SK-N-SH (cell line): ENCODE measurements around the gene VASH2. TPM values are rescaled to one million over a fixed set of nuclear protein-coding genes. Genes with fewer than 3 reads are reported as not detected.

Source experiments
- CTCF ChIA-PET: fragments of 300-600, 350-600 bp; formaldehyde crosslinking; extraction: SDS; loops from one replicate; lab custom pipeline; 2021; lab: Yijun Ruan, JAX
- POLR2A ChIA-PET: fragments of 350-600 bp; sonication (Branson Sonifier 250); formaldehyde crosslinking; extraction: SDS; loops from one replicate; lab custom pipeline; 2020; ENCODE audit warnings: antibody characterized with exemption, inconsistent platforms; lab: Yijun Ruan, JAX
- DNase-seq: peaks from one replicate; pipeline ENCODE4 v3.0.0; 2012
- H2AFZ ChIP-seq: fragments of 200-600 bp; sonication (generic); 2 replicates; pipeline ENCODE4 v1.8.1; 2016; ENCODE audit warnings: antibody characterized with exemption, mild to moderate bottlenecking, low read depth
- H3F3A ChIP-seq: fragments of 200-600 bp; sonication (generic); replicated peaks from 2 replicates; pipeline ENCODE3; 2016; ENCODE audit warnings: antibody characterized with exemption, mild to moderate bottlenecking; ENCODE audit not compliant: insufficient read depth
- H3K27ac ChIP-seq, 2 experiments: fragments of 200-500 bp in 1 of 2; fragments of 200-600 bp in 1 of 2; sonication (Bioruptor generic) in 1 of 2; sonication (generic), shearing (Covaris generic) in 1 of 2; 2 replicates each; pipeline versions ENCODE4 v1.5.1 to v1.6.1; 2014 to 2016; ENCODE audit warnings: low read depth in 2 of 2, inconsistent platforms in 1 of 2, low read length in 1 of 2, mild to moderate bottlenecking in 1 of 2, mixed read lengths in 1 of 2
- H3K27me3 ChIP-seq: fragments of 200-600 bp; sonication (generic), shearing (Covaris generic); 2 replicates; pipeline ENCODE4 v1.6.1; 2016; ENCODE audit warnings: mixed run types; ENCODE audit not compliant: insufficient read depth
- H3K36me3 ChIP-seq, 2 experiments: fragments of 200-500 bp in 1 of 2; fragments of 200-600 bp in 1 of 2; sonication (Bioruptor generic) in 1 of 2; sonication (generic) in 1 of 2; replicated peaks in 1 of 2; 2 replicates each; pipeline versions ENCODE3 to v1.5.1; 2014 to 2016; ENCODE audit warnings: low read length in 1 of 2, mild to moderate bottlenecking in 1 of 2; ENCODE audit not compliant: insufficient read depth in 2 of 2, control insufficient read depth in 1 of 2
- H3K4me1 ChIP-seq, 2 experiments: fragments of 200-500 bp in 1 of 2; fragments of 200-600 bp in 1 of 2; sonication (Bioruptor generic) in 1 of 2; sonication (generic), shearing (Covaris generic) in 1 of 2; 2 replicates each; pipeline versions ENCODE4 v1.5.1 to v1.6.1; 2014 to 2016; ENCODE audit warnings: low read depth in 1 of 2, low read length in 1 of 2, mixed run types in 1 of 2; ENCODE audit not compliant: insufficient read depth in 2 of 2, control insufficient read depth in 1 of 2
- H3K4me2 ChIP-seq: fragments of 200-600 bp; sonication (generic), shearing (Covaris generic); 2 replicates; pipeline ENCODE4 v1.6.1; 2017; ENCODE audit warnings: mixed run types
- H3K4me3 ChIP-seq, 2 experiments: fragments of 200-500 bp in 1 of 2; fragments of 200-600 bp in 1 of 2; sonication (Bioruptor generic) in 1 of 2; sonication (generic), shearing (Covaris generic) in 1 of 2; 2 replicates each; pipeline versions ENCODE4 v1.5.1 to v1.8.1; 2014 to 2016; ENCODE audit warnings: low read depth in 2 of 2, inconsistent platforms in 1 of 2, low read length in 1 of 2, mild to moderate bottlenecking in 1 of 2, mixed read lengths in 1 of 2, moderate library complexity in 1 of 2
- H3K79me2 ChIP-seq: fragments of 200-600 bp; sonication (generic); 2 replicates; pipeline ENCODE4 v1.8.1; 2017; ENCODE audit warnings: mild to moderate bottlenecking; ENCODE audit not compliant: insufficient read depth
- H3K9ac ChIP-seq: fragments of 200-600 bp; sonication (generic); 2 replicates; pipeline ENCODE4 v1.6.1; 2017; ENCODE audit warnings: mixed run types
- H3K9me2 ChIP-seq: fragments of 200-600 bp; sonication (generic); 2 replicates; pipeline ENCODE4 v1.6.1; 2017; ENCODE audit warnings: mixed run types
- H3K9me3 ChIP-seq: fragments of 200-600 bp; sonication (generic); 2 replicates; pipeline ENCODE4 v1.6.1; 2017; ENCODE audit warnings: mixed run types, mild to moderate bottlenecking, moderate library complexity
- H4K20me1 ChIP-seq: fragments of 200-600 bp; sonication (generic); 2 replicates; pipeline ENCODE4 v1.6.1; 2017; ENCODE audit warnings: mild to moderate bottlenecking, mixed run types; ENCODE audit not compliant: insufficient read depth
- CHD2 ChIP-seq: fragments of 150-350 bp; IDR thresholded peaks from 2 replicates; pipeline ENCODE4 v1.6.1; 2018; ENCODE audit warnings: low read length; ENCODE audit not compliant: partially characterized antibody
- CTCF ChIP-seq: fragments of 200-600 bp; sonication (generic); IDR thresholded peaks from 2 replicates; pipeline ENCODE4 v1.6.1; 2017; ENCODE audit warnings: antibody characterized with exemption, mild to moderate bottlenecking, moderate library complexity
- EP300 ChIP-seq, 2 experiments: IDR thresholded peaks; 2 replicates each; pipeline versions ENCODE4 v1.4.0 to v1.6.1; 2012; ENCODE audit warnings: borderline replicate concordance in 1 of 2, low read depth in 1 of 2, low read length in 1 of 2
- FOXM1 ChIP-seq: IDR thresholded peaks from 2 replicates; pipeline ENCODE4 v1.4.0; 2012; ENCODE audit warnings: low read depth, mild to moderate bottlenecking
- GATA2 ChIP-seq: sonication (generic); formaldehyde crosslinking; IDR thresholded peaks from 2 replicates; pipeline ENCODE4 v1.5.0; 2020; ENCODE audit warnings: mild to moderate bottlenecking, missing genetic modification reagents
- IRF3 ChIP-seq: fragments of 150-350 bp; IDR thresholded peaks from 2 replicates; pipeline ENCODE4 v1.6.1; 2016; ENCODE audit warnings: mild to moderate bottlenecking, low read depth, low read length
- JUND ChIP-seq: IDR thresholded peaks from 2 replicates; pipeline ENCODE4 v1.4.0; 2012
- MAX ChIP-seq: IDR thresholded peaks from 2 replicates; pipeline ENCODE4 v1.4.0; 2012; ENCODE audit warnings: low read depth
- MXI1 ChIP-seq: IDR thresholded peaks from 2 replicates; pipeline ENCODE4 v1.6.1; 2012; ENCODE audit warnings: mild to moderate bottlenecking, low read depth, low read length, improper control_type of control experiment
- RAD21 ChIP-seq: IDR thresholded peaks from 2 replicates; pipeline ENCODE4 v1.6.1; 2012; ENCODE audit warnings: mild to moderate bottlenecking, low read length
- RCOR1 ChIP-seq: fragments of 150-350 bp; IDR thresholded peaks from 2 replicates; pipeline ENCODE4 v1.6.1; 2017; ENCODE audit warnings: antibody characterized with exemption, low read length
- REST ChIP-seq: IDR thresholded peaks from 2 replicates; pipeline ENCODE4 v1.6.1; 2012; ENCODE audit warnings: mild to moderate bottlenecking, low read depth, low read length, moderate library complexity
- SMC3 ChIP-seq: IDR thresholded peaks from 2 replicates; pipeline ENCODE4 v1.6.1; 2012; ENCODE audit warnings: low read depth, low read length, improper control_type of control experiment
- TAF1 ChIP-seq: IDR thresholded peaks from 2 replicates; pipeline ENCODE4 v1.6.1; 2012; ENCODE audit warnings: low read depth, mild to moderate bottlenecking, low read length, moderate library complexity, borderline replicate concordance
- USF2 ChIP-seq: fragments of 150-350 bp; IDR thresholded peaks from 2 replicates; pipeline ENCODE4 v1.6.1; 2017; ENCODE audit warnings: antibody characterized with exemption, low read length, low read depth, borderline replicate concordance
- YY1 ChIP-seq: IDR thresholded peaks from 2 replicates; pipeline ENCODE4 v1.4.0; 2012; ENCODE audit warnings: low read depth, mild to moderate bottlenecking
- WGBS: methylation state at CpG from one replicate; pipeline ENCODE4 v1.1.6; 2017; ENCODE audit warnings: low lambda C conversion rate; 5-methylcytosine and 5-hydroxymethylcytosine counted together
- polyA plus RNA-seq, 3 experiments: library from polyadenylated mRNA; depleted of rRNA; stranded (reverse); fragments of >200 nt; gene quantifications; 2 replicates each; pipeline ENCODE4 v1.2.3, GENCODE V29; 2012

VASH2 gene
- polyA plus RNA-seq, 1 of the 3 experiments (the other 2 are of a cell fraction): 0.41 TPM

GRCh38 chr1:212973426-212973825 lies 23.1 kb downstream of the VASH2 start:
- Histone ChIP-seq H4K20me1 (no peaks in the 10 kb centered on the region), H3K9ac (no peak overlapping the region), H3K4me3 (no peak overlapping the region), H3K27ac (no peak overlapping the region), H3K9me3 (no peaks in the 10 kb centered on the region), H3K27me3 (no peaks in the 10 kb centered on the region)
- ChIA-PET POLR2A (no interaction called here), CTCF (interaction anchor here (0.9 kb wide), 1 partner anchor 9 kb away, joined by 3 read pairs; no protein-coding TSS in a partner anchor)
- 79% methylated on average over 4 of the region's 4 CpGs for WGBS
- no peak for DNase-seq
- TF ChIP-seq RAD21 (no peak), RCOR1 (no peak), USF2 (no peak), FOXM1 (no peak), GATA2 (CRISPR knock-in tag) (no peak), YY1 (no peak), REST (no peak), SMC3 (no peak), TAF1 (no peak), CTCF (no peak), MAX (no peak), CHD2 (no peak), MXI1 (no peak), JUND (no peak), IRF3 (no peak), EP300 (IDR thresholded peaks at IDR 0.05; ENCODE audit: borderline replicate concordance in 1 of 2, low read depth in 1 of 2, low read length in 1 of 2) (no peak)
- TF ChIP-seq, all 33 proteins: peak for 0
- H3F3A ChIP-seq: no peaks in the 10 kb centered on the region
- no peaks in the 10 kb centered on the region for H3K36me3 ChIP-seq
- H3K9me2 ChIP-seq: no peaks in the 10 kb centered on the region
- no peak overlapping the region for H3K4me2 ChIP-seq
- H2AFZ ChIP-seq: no peak overlapping the region
- peaks cover 0 to 2% of the 10 kb centered on the region in 2 experiments; a peak in 1 of 4 replicates for H3K4me1 ChIP-seq
- H3K79me2 ChIP-seq: no peaks in the 10 kb centered on the region
